Neutrophil (primary cell): ENCODE results near the gene SLC16A5.
"Not testable (repeated sequence)": the region's sequence is repeated elsewhere in the genome, so short reads cannot be mapped to it uniquely, and the experiment has no call there.

Experiments used
- H3K27ac ChIP-seq: fragments of 200-600 bp; sonication (generic); 2 replicates; pipeline ENCODE4 v1.5.1; 2016; ENCODE audit warnings: mild to moderate bottlenecking, moderate library complexity
- H3K27me3 ChIP-seq: fragments of 200-600 bp; sonication (generic); 2 replicates; pipeline ENCODE4 v1.6.0; 2016; ENCODE audit warnings: mild to moderate bottlenecking
- H3K36me3 ChIP-seq: fragments of 200-600 bp; sonication (generic); 2 replicates; pipeline ENCODE4 v1.5.1; 2017
- H3K4me1 ChIP-seq, 2 experiments: fragments of 200-600 bp in 1 of 2; sonication (generic) in 1 of 2; 1 replicate in 1 of 2; 2 replicates in 1 of 2; pipeline versions ENCODE4 v1.5.1 to v1.6.1; 2013 to 2016; ENCODE audit warnings: low read depth in 1 of 2, low read length in 1 of 2, mild to moderate bottlenecking in 1 of 2, moderate library complexity in 1 of 2; ENCODE audit not compliant: control insufficient read depth in 1 of 2, insufficient read depth in 1 of 2
- H3K4me3 ChIP-seq, 2 experiments: fragments of 200-600 bp in 1 of 2; sonication (generic) in 1 of 2; 1 replicate in 1 of 2; 2 replicates in 1 of 2; pipeline ENCODE4 v1.5.1; 2013 to 2016; ENCODE audit warnings: low read depth in 1 of 2, low read length in 1 of 2, mild to moderate bottlenecking in 1 of 2, moderate library complexity in 1 of 2
- H3K9me3 ChIP-seq: fragments of 200-600 bp; sonication (generic); 2 replicates; pipeline ENCODE4 v1.5.1; 2016
- CTCF ChIP-seq: fragments of 200-600 bp; sonication (generic); IDR thresholded peaks from 2 replicates; pipeline ENCODE4 v1.5.1; 2016; ENCODE audit warnings: antibody characterized with exemption

The SLC16A5 gene

GRCh38 chr17:75130059-75130631 is 42.4 kb downstream of the SLC16A5 start:
- Histone ChIP-seq H3K27me3 (no peaks in the 10 kb centered on the region), H3K27ac (peak overlapping the region; percentile 79), H3K4me3 (peak overlapping the region in 1 of 2 experiments; percentile 93), H3K4me1 (peaks cover 38 to 46% of the 10 kb centered on the region in 2 experiments), H3K36me3 (peaks cover 35% of the 10 kb centered on the region), H3K9me3 (no peaks in the 10 kb centered on the region)
- no peak for TF ChIP-seq CTCF

GRCh38 chr17:75130632-75131277 is 43.0 kb downstream of the SLC16A5 start:
- Histone ChIP-seq H3K36me3 (peaks cover 41% of the 10 kb centered on the region), H3K9me3 (no peaks in the 10 kb centered on the region), H3K27me3 (no peaks in the 10 kb centered on the region), H3K4me1 (peaks cover 32 to 40% of the 10 kb centered on the region in 2 experiments), H3K4me3 (peak overlapping the region; percentile 72 to 93), H3K27ac (peak overlapping the region; percentile 79)
- TF ChIP-seq CTCF = peak; percentile 40

- Histone ChIP-seq H3K9me3 (no peaks in the 10 kb centered on the region), H3K4me1 (peaks cover 25 to 33% of the 10 kb centered on the region in 2 experiments), H3K27ac (peak within 1 kb of the TSS; percentile 79), H3K36me3 (peaks cover 45% of the 10 kb centered on the region), H3K27me3 (no peaks in the 10 kb centered on the region), H3K4me3 (peak within 1 kb of the TSS; percentile 72 to 93)
- peak; percentile 71 for TF ChIP-seq CTCF
Measured at GRCh38 chr17:75131278-75132017, 43.7 kb downstream of the SLC16A5 start, which contains the start of gene NT5C. TSS of gene NT5C (minus strand) at chr17:75131742. CDS start at chr17:75131707, 35 bp downstream.

GRCh38 chr17:75132018-75133000 is 44.6 kb downstream of the SLC16A5 start:
- H3K4me3 ChIP-seq = peak overlapping the region; percentile 72 to 93
- H3K27ac ChIP-seq = peak overlapping the region; percentile 79
- H3K9me3 ChIP-seq, H3K27me3 ChIP-seq: not testable (repeated sequence)
- peaks cover 45% of the 10 kb centered on the region for H3K36me3 ChIP-seq
- H3K4me1 ChIP-seq = peaks cover 18 to 26% of the 10 kb centered on the region in 2 experiments

GRCh38 chr17:75133001-75133400 is 45.2 kb downstream of the SLC16A5 start:
- no peaks in the 10 kb centered on the region for H3K27me3 ChIP-seq
- peaks cover 18 to 26% of the 10 kb centered on the region in 2 experiments for H3K4me1 ChIP-seq
- H3K9me3 ChIP-seq = no peaks in the 10 kb centered on the region
- H3K27ac ChIP-seq = no peak overlapping the region
- H3K36me3 ChIP-seq = peaks cover 45% of the 10 kb centered on the region
- no peak for TF ChIP-seq CTCF
- no peak overlapping the region for H3K4me3 ChIP-seq

- not testable (repeated sequence) for H3K27ac ChIP-seq, H3K4me3 ChIP-seq, H3K27me3 ChIP-seq, H3K9me3 ChIP-seq
- H3K4me1 ChIP-seq = peaks cover 18 to 26% of the 10 kb centered on the region in 2 experiments
- H3K36me3 ChIP-seq = peaks cover 42% of the 10 kb centered on the region
Measured at GRCh38 chr17:75133607-75134347, 46.0 kb downstream of the SLC16A5 start.
